Measurements from ENCODE around the gene BBOX1. TPM values are rescaled to one million over a fixed set of nuclear protein-coding genes. Genes with fewer than 3 reads are reported as not detected.

Gene BBOX1
- total RNA-seq, 1 experiment from 2014 or later = 0.33 TPM

GRCh38 chr11:27112946-27113345, 72.3 kb downstream of the BBOX1 start:
- ChIA-PET CTCF (no interaction called here), POLR2A (interaction anchor here (1.1 kb wide), 1 partner anchor 71 kb away, joined by 3 read pairs; no protein-coding TSS in a partner anchor)
- Mint-ChIP-seq H3K27me3 (ENCODE audit: insufficient read depth, unreplicated experiment) (no peaks in the 10 kb centered on the region), H3K9me3 (ENCODE audit: unreplicated experiment) (no peaks in the 10 kb centered on the region), H3K27ac (ENCODE audit: low read depth, unreplicated experiment) (no peak overlapping the region), H3K4me1 (ENCODE audit: insufficient read depth, unreplicated experiment) (peaks cover 3% of the 10 kb centered on the region), H3K4me3 (ENCODE audit: unreplicated experiment) (no peak overlapping the region), H3K36me3 (ENCODE audit: insufficient read depth, unreplicated experiment) (no peaks in the 10 kb centered on the region)
- no TSS peak for BruUV-seq (replicated peaks)
- no peak for DNase-seq (ENCODE audit: unreplicated experiment)
- intact Hi-C loops (cut with micrococcal nuclease) = loop anchor here (10.0 kb wide), 1 partner anchor 118 kb away; the partner anchor contains the start of gene FIBIN
- no peak for TF ChIP-seq CTCF (IDR thresholded peaks at IDR 0.05; ENCODE audit: unreplicated experiment)

DNA sequence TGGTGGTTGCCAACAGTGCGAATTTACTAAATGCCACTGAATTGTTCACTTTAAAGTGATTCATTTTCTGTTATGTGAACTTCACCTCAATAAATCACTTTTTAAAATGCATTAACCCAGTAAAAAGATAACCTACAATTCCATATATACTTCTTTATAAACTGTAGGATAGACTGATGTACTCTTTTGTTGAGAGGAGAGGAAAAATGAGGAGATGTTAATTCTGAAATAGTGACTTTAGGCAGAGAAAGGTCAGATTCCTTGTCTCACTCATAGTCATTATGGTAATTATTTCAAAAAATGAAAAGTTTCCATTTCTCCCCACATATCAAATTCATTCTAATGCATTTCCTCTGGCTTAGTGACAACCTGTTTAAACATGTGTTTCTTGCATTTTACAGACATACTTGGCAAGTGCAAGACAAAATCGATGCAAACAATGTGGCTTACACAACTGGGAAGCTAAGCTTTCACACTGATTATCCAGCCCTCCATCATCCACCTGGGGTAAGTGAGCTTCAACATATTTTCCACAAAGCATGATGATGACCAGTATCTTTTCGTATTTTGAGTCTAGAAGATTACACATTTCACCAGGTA, 74.5 kb downstream of the BBOX1 start:
- ChIA-PET POLR2A (interaction anchor here (1.0 kb wide), 1 partner anchor 74 kb away, joined by 3 read pairs; no protein-coding TSS in a partner anchor), CTCF (interaction anchor here (0.9 to 1.1 kb wide), 2 partner anchors 9 to 29 kb away, joined by 3 to 5 read pairs; no protein-coding TSS in a partner anchor)
- TF ChIP-seq CTCF (IDR thresholded peaks at IDR 0.05; ENCODE audit: unreplicated experiment) = no peak
- Mint-ChIP-seq H3K36me3 (ENCODE audit: insufficient read depth, unreplicated experiment) (no peaks in the 10 kb centered on the region), H3K27ac (ENCODE audit: low read depth, unreplicated experiment) (no peak overlapping the region), H3K4me3 (ENCODE audit: unreplicated experiment) (no peak overlapping the region), H3K9me3 (ENCODE audit: unreplicated experiment) (no peaks in the 10 kb centered on the region), H3K27me3 (ENCODE audit: insufficient read depth, unreplicated experiment) (no peaks in the 10 kb centered on the region), H3K4me1 (ENCODE audit: insufficient read depth, unreplicated experiment) (peaks cover 12% of the 10 kb centered on the region)
- no peak for DNase-seq (ENCODE audit: unreplicated experiment)
- intact Hi-C loops (cut with micrococcal nuclease) = loop anchor here (10.0 kb wide), 1 partner anchor 120 kb away; the partner anchor contains the start of gene FIBIN
- no TSS peak for BruUV-seq (replicated peaks)

GRCh38 chr11:27116684-27117083, 76.1 kb downstream of the BBOX1 start:
- no peak for TF ChIP-seq CTCF (IDR thresholded peaks at IDR 0.05; ENCODE audit: unreplicated experiment)
- ChIA-PET POLR2A (interaction anchor here (0.9 kb wide), 1 partner anchor 9 kb away, joined by 3 read pairs; no protein-coding TSS in a partner anchor), CTCF (interaction anchor here (0.6 kb wide), 2 partner anchors 42 to 383 kb away, joined by 3 to 4 read pairs; no protein-coding TSS in a partner anchor)
- DNase-seq (ENCODE audit: unreplicated experiment) = peak; percentile 4
- Mint-ChIP-seq H3K9me3 (ENCODE audit: unreplicated experiment) (no peaks in the 10 kb centered on the region), H3K4me1 (ENCODE audit: insufficient read depth, unreplicated experiment) (peaks cover 15% of the 10 kb centered on the region), H3K27me3 (ENCODE audit: insufficient read depth, unreplicated experiment) (no peaks in the 10 kb centered on the region), H3K4me3 (ENCODE audit: unreplicated experiment) (no peak overlapping the region), H3K27ac (ENCODE audit: low read depth, unreplicated experiment) (no peak overlapping the region), H3K36me3 (ENCODE audit: insufficient read depth, unreplicated experiment) (no peaks in the 10 kb centered on the region)
- intact Hi-C loops (cut with micrococcal nuclease) = loop anchor here (10.0 kb wide), 1 partner anchor 122 kb away; the partner anchor contains the start of gene FIBIN
- no TSS peak for BruUV-seq (replicated peaks)

DNA sequence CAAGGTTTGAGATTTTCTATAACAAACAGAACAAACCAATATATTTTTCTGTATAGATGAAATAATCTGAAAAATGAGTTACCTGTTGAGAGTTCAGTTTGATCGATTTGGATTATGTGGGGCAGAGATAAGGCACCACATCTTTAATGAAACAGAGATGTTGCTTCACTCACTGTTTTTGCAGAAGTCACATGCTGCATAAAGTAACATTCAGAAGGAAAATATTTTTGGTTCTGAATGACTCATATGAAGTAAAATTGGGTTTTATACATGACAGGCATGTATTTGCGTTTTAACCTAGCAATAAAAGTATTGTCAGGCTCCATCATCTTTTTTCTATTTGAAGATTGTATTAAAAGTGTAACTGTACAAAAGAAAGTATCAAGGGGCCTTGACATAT, 77.8 kb downstream of the BBOX1 start:
- CTCF ChIA-PET = no interaction called here
- no peaks in the 10 kb centered on the region for H3K36me3 Mint-ChIP-seq (ENCODE audit: insufficient read depth, unreplicated experiment)
- H3K4me1 Mint-ChIP-seq (ENCODE audit: insufficient read depth, unreplicated experiment) = peaks cover 15% of the 10 kb centered on the region
- H3K4me3 Mint-ChIP-seq (ENCODE audit: unreplicated experiment) = no peak overlapping the region
- H3K9me3 Mint-ChIP-seq (ENCODE audit: unreplicated experiment) = no peaks in the 10 kb centered on the region
- no TSS peak for BruUV-seq (replicated peaks)
- no peaks in the 10 kb centered on the region for H3K27me3 Mint-ChIP-seq (ENCODE audit: insufficient read depth, unreplicated experiment)
- no peak overlapping the region for H3K27ac Mint-ChIP-seq (ENCODE audit: low read depth, unreplicated experiment)
- intact Hi-C loops (cut with micrococcal nuclease) = loop anchor here (10.0 kb wide), 1 partner anchor 124 kb away; the partner anchor contains the start of gene FIBIN
- no peak for TF ChIP-seq CTCF (IDR thresholded peaks at IDR 0.05; ENCODE audit: unreplicated experiment)
- POLR2A ChIA-PET = interaction anchor here (1.2 kb wide), 1 partner anchor 31 kb away, joined by 3 read pairs; no protein-coding TSS in a partner anchor
- no peak for DNase-seq (ENCODE audit: unreplicated experiment)
